Left ventricle myocardium inferior (tissue), 1 donor: ENCODE data around the gene RAI14. TPM values are rescaled to one million over a fixed set of nuclear protein-coding genes. Genes with fewer than 3 reads are reported as not detected.

Experiments
- DNase-seq: peaks from one replicate; pipeline ENCODE4 v3.0.0-alpha.2; 2020
- H3K27ac ChIP-seq: fragments of 200-600 bp; replicated peaks from 2 replicates; pipeline ENCODE4 v1.8.0; 2021
- H3K27me3 ChIP-seq: fragments of 200-600 bp; 2 replicates; pipeline ENCODE4 v1.8.0; 2021; ENCODE audit warnings: low read depth
- H3K36me3 ChIP-seq: fragments of 200-600 bp; 2 replicates; pipeline ENCODE4 v1.8.0; 2021
- H3K4me1 ChIP-seq: fragments of 200-600 bp; 2 replicates; pipeline ENCODE4 v1.8.0; 2021
- H3K4me3 ChIP-seq: fragments of 200-600 bp; 2 replicates; pipeline ENCODE4 v1.8.0; 2021; ENCODE audit warnings: mild to moderate bottlenecking, moderate library complexity
- H3K9me3 ChIP-seq: fragments of 200-600 bp; replicated peaks from 2 replicates; pipeline ENCODE4 v1.8.0; 2021
- CTCF ChIP-seq: fragments of 200-600 bp; IDR thresholded peaks from 2 replicates; pipeline ENCODE4 v1.8.0; 2021; ENCODE audit warnings: antibody characterized with exemption, mild to moderate bottlenecking, borderline replicate concordance
- intact Hi-C: fragments of 100-400 bp; cut with micrococcal nuclease; formaldehyde crosslinking; loops from one replicate; pipeline ENCODE4 v1.11.0; 2022
- total RNA-seq: library from RNA; stranded (reverse); fragmentation: NEBNext Ultra II Directional; extraction: Animal tissue kit (Norgen Biotek cat#: 25700); gene quantifications from one replicate; pipeline ENCODE4 v1.2.1, GENCODE V29; 2021
- donor health status: DM: no; HTN: yes; CAD: no; lungs with severe emphysema.

RAI14 gene
- total RNA-seq, 1 donor from 2014 or later = 6.7 TPM

- no peaks in the 10 kb centered on the region for H3K36me3 ChIP-seq
- intact Hi-C loops = no loop called here
- no peak overlapping the region for H3K27ac ChIP-seq
- H3K4me3 ChIP-seq = no peak overlapping the region
- TF ChIP-seq CTCF = no peak
- DNase-seq = no peak
- H3K4me1 ChIP-seq = peaks cover 30% of the 10 kb centered on the region
- no peaks in the 10 kb centered on the region for H3K9me3 ChIP-seq
- no peaks in the 10 kb centered on the region for H3K27me3 ChIP-seq
These were observed 24.8 kb downstream of the RAI14 start for GRCh38 chr5:34680896-34681295.

GRCh38 chr5:34682926-34683623 lies 26.9 kb downstream of the RAI14 start:
- Histone ChIP-seq H3K4me1 (peaks cover 51% of the 10 kb centered on the region), H3K9me3 (no peaks in the 10 kb centered on the region), H3K27me3 (no peaks in the 10 kb centered on the region), H3K4me3 (no peak overlapping the region), H3K36me3 (no peaks in the 10 kb centered on the region), H3K27ac (no peak overlapping the region)
- TF ChIP-seq CTCF = no peak
- intact Hi-C loops = no loop called here
- DNase-seq = no peak

- intact Hi-C loops = no loop called here
- H3K36me3 ChIP-seq = no peaks in the 10 kb centered on the region
- no peak overlapping the region for H3K4me3 ChIP-seq
- TF ChIP-seq CTCF = no peak
- H3K27me3 ChIP-seq = no peaks in the 10 kb centered on the region
- peaks cover 54% of the 10 kb centered on the region for H3K4me1 ChIP-seq
- no peak for DNase-seq
- no peak overlapping the region for H3K27ac ChIP-seq
- H3K9me3 ChIP-seq = no peaks in the 10 kb centered on the region
These were observed 28.3 kb downstream of the RAI14 start for GRCh38 chr5:34684281-34684979.

GRCh38 chr5:34684980-34685352 lies 28.8 kb downstream of the RAI14 start:
- Histone ChIP-seq H3K27ac (no peak overlapping the region), H3K36me3 (no peaks in the 10 kb centered on the region), H3K9me3 (no peaks in the 10 kb centered on the region), H3K4me3 (no peak overlapping the region), H3K27me3 (no peaks in the 10 kb centered on the region), H3K4me1 (peaks cover 54% of the 10 kb centered on the region)
- TF ChIP-seq CTCF = no peak
- DNase-seq = no peak
- intact Hi-C loops = no loop called here

GRCh38 chr5:34685485-34686165 lies 29.5 kb downstream of the RAI14 start:
- TF ChIP-seq CTCF = no peak
- H3K4me1 ChIP-seq = peaks cover 54% of the 10 kb centered on the region
- H3K36me3 ChIP-seq = no peaks in the 10 kb centered on the region
- intact Hi-C loops = no loop called here
- no peaks in the 10 kb centered on the region for H3K9me3 ChIP-seq
- no peak for DNase-seq
- no peak overlapping the region for H3K4me3 ChIP-seq
- H3K27me3 ChIP-seq = no peaks in the 10 kb centered on the region
- no peak overlapping the region for H3K27ac ChIP-seq
